Stimulated activated CD8-positive, alpha-beta memory T cell treated with anti-CD3 and anti-CD28 coated beads, Interleukin-7, amount 100 ng/mL, for 4 hours (primary cell): ENCODE measurements around the gene RMI2.

Source experiments
- DNase-seq, 2 donors: peaks; one replicate each; pipeline ENCODE4 v3.0.0-alpha.2; 2020; ENCODE audit warnings: low read depth in 2 of 2

The RMI2 gene

GRCh38 chr16:11384184-11384955 is 39.1 kb downstream of the RMI2 start:
- DNase-seq: no peak

- no peak for DNase-seq
Measured at GRCh38 chr16:11384956-11385586, 39.8 kb downstream of the RMI2 start.

GRCh38 chr16:11386054-11386680 is 40.9 kb downstream of the RMI2 start:
- no peak for DNase-seq

DNA sequence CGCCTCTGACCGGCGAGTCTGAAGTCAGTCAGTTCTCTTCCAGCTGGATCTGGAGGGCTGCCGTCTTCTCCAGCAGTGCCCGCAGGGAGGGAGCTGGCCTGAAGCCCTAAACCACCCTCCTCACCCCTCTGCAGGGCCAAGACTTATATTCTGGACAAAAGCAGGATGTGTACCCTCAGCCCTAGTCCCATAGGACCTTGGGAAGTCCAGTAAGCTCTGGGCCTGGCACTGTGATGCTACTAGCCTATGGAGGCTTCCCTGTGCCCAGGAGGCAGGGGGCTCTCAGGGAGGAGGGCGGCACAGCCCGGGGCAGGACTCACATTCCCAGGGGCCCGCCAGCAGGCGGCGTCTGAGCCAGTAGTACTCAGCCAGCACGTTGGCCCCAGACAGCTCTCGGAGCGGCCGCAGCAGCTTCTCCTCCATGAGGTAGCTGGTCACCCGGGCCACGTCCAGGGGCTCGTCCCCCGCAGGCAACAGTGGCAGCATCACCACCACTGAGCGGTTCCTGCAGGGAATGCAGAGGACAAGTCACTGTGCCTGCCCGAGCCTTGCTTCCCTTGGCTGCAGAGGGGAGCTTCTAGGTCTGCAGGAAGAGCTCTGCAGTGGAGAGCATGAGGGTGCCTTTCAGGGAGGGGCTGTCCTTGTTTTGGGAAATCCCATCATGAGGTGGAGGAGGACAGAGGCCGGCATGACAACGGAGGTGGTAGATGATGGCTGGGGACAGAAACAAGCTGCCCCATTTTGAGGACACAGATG is 41.7 kb downstream of the RMI2 start:
- DNase-seq: no peak

GRCh38 chr16:11389083-11389482 is 43.8 kb downstream of the RMI2 start:
- no peak for DNase-seq

GRCh38 chr16:11389631-11390565 is 44.6 kb downstream of the RMI2 start:
- no peak for DNase-seq

DNA sequence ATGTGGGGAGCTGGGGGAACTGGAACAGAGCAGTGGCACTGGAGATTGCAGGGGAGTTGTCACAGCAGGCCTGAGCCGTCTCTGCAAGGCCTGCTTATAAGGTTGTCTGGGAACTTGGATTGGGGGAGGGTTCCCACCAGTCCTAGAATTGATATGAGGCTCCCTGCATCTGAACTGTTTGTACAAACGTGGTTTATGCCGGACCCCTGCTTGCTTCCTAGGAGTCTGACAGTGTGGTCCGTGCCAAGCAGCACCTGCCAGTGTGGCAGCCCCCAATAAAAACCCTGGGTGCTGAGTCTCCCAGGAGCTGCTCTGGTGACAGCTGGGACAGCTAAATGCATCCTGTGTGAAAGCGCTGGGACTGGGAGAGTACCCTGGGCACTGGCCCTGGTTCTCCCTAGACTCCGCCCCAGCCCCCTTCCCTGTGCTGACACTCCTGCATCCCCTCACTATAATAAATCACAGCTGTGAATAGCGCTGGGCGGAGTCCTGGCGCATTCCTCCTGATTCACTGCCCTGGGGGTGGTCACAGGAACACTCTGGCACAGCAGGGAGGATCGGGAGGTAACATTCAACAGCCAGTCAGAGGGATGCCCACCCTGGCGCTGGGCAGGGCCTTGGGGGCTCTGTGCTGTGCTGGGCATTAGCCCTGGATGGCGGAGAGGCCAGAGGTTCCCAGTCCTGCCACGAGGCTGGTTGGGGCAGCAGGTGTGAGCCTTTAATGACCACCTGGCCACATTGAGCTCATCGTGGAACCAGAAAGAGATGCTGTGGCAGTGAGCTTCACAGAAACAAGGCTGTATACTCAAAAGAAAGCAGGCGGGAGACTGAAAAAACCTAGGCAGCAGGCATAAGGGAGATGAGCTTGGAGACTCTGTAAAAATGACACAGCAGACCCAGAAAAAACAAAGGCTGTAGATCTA is 45.6 kb downstream of the RMI2 start:
- DNase-seq: no peak

DNA sequence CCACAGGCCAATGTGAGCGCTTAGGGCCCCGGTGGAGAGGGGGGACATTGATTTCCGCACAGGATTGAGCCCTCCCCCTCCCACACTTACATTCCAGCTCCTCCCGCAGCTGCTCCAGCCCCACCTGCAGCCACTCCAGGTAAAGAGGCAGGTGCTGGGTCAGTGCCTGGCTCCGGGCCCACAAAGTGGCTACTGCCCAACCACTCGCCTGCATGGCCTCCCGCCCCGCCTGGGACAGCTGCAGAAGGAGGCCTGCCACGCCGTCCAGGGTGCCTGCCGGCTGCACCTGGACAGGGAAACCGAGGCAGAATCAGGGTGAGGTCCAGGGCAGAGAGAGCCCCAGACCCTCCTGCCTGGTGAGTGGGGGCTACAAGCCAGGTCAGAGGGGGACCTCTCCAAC is 46.3 kb downstream of the RMI2 start:
- DNase-seq: no peak

- no peak for DNase-seq
Measured at GRCh38 chr16:11392041-11392581, 46.9 kb downstream of the RMI2 start.

- DNase-seq: no peak
Measured at GRCh38 chr16:11393366-11393765, 48.1 kb downstream of the RMI2 start.

- no peak for DNase-seq
Measured at GRCh38 chr16:11393861-11394592, 48.8 kb downstream of the RMI2 start.

DNA sequence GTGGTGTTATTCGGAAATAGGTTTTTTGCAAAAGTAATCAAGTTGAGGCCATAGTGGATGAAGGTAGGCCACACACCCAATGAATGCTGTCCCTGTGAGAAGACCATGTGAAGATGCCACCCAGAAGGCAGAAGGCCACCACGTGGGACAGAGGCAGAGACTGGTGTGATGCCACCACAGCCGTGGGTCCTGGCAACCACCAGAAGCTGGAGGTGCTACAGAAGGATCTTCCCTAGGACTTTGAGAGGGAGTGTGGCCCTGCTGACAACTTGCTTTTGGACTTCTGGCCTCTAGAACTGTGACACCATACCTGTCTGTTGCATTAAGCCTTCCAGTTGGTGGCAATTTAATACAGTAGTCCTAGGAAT is 49.3 kb downstream of the RMI2 start:
- DNase-seq: no peak

DNA sequence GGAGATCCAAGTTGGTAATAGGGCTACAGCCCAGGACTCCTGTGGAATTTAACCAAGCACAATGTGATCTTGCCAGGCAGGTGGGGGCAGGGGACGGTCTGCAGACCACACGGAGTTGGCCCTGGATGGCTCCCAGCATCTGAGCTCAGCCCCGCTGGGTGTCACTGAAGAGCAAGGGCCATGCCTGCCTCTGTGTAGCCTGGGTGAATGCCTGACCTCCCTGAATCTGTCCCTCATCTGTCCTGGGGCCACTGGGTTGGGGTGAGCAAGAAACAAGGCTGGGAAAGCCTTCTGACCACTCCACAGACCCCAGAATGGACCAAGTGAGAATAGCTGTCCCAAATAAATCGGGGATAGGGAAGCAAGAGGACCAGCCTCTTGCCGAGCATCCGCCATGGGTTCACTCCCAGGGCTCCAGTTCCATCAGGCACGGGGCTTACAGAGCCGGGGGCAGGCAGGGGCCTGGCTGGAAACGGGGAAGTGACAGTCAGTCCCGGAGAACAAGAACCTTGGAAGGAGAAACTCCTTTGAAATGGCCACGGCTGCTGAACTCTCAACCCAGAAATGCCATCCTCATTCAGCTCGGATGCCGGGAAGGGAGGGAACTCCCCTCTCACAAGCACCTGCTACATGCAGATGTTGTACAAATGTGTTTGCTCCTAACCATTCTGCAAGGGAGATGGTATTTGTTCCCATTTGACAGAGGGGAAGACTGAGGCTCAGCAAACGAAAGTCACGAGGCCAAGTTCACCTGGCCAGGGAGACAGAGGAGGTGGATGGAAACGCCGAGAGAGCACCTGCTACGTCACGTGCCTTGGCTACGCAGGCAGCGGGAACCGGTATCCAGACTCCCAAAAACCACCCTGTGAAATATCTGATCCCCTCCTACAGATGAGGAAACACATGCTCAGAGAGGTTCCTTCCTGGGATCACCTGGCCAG is 50.0 kb downstream of the RMI2 start:
- no peak for DNase-seq

DNA sequence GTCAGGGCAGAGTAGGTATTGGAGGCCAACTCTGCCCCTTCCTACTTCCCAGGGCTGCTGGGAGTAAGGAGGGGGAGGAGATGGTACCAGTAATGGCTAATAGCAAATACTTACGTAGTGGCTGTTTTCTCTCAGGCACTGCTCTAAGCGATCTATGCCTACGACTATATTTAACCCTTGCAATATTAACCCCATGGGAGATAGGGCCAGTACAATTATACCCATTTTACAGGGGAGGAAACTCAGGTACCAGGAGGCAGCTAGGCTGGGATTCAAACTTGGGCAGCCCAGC is 50.6 kb downstream of the RMI2 start:
- no peak for DNase-seq

GRCh38 chr16:11396241-11397048 is 51.2 kb downstream of the RMI2 start:
- peak; percentile 17 to 32 for DNase-seq

DNA sequence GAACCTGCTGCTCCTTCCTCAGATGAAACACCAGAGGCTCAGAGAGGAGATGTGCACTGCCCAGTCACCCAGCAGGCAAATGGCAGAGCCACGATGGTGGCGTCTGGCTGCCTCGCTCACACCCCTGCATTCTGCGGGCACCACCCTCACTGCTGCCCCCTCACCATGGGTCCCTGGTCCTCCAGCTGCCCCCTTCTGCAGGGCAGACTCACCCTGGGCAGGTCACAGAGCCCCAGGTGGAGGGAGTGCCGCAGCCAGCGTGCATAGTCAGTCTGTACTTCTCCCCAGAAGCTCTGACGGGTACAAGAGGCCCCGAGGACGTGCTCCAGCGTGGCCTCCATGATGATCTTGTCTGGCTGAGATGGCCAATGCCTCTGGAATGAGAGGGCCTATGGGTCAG is 52.9 kb downstream of the RMI2 start:
- no peak for DNase-seq

DNA sequence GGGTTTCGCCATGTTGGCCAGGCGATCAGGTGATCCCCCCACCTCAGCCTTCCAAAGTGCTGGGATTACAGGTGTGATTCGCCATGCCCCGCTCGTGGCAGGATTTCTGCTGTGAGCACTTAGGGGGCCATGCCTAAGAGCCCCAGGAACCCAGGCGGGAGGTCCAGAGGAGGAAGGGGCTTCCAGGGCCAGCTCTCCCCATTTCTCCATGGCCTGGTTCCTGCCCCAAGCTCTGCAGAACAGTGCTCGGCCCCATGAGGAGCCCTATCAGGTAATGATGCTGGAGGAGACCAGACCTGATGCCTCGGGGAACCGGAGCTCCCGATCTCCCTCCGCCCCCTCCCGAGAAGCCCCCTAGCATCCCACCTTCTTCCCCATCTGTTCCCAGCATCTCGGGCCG is 53.6 kb downstream of the RMI2 start:
- DNase-seq: no peak
